Activated CD8-positive, alpha-beta T cell treated with anti-CD3 and anti-CD28 coated beads, Interleukin-2, amount 10 ng/mL, durations not matched to agents 7 days and 5 days (primary cell): Measurements from ENCODE around the gene SCD5. TPM values are rescaled to one million over a fixed set of nuclear protein-coding genes. Genes with fewer than 3 reads are reported as not detected.

Source experiments
- ATAC-seq: fragments of 150-1000 bp; cut with Tn5 transposase; one replicate; pipeline ENCODE4 v1.10.0; 2021; ENCODE audit warnings: moderate library complexity
- CTCF ChIA-PET: fragments of 350-600 bp; sonication (Branson Sonifier 250); formaldehyde crosslinking; loops from one replicate; lab custom pipeline; 2021; ENCODE audit warnings: antibody characterized with exemption; lab: Charles Lee
- POLR2A ChIA-PET: fragments of 350-600 bp; sonication (Branson Sonifier 250); formaldehyde crosslinking; loops from one replicate; lab custom pipeline; 2021; ENCODE audit warnings: antibody characterized with exemption; lab: Charles Lee
- DNase-seq: peaks from one replicate; pipeline ENCODE4 v3.0.0-alpha.2; 2020
- H3K27ac Mint-ChIP-seq: one replicate; pipeline ENCODE4 v1.8.0; 2021; ENCODE audit warnings: mild to moderate bottlenecking, mixed read lengths
- H3K27me3 Mint-ChIP-seq: one replicate; pipeline ENCODE4 v1.8.0; 2021; ENCODE audit warnings: low read depth, mixed read lengths
- H3K36me3 Mint-ChIP-seq: one replicate; pipeline ENCODE4 v1.8.0; 2021; ENCODE audit warnings: low read depth, mixed read lengths
- H3K4me1 Mint-ChIP-seq: one replicate; pipeline ENCODE4 v1.8.0; 2021; ENCODE audit warnings: low read depth, mixed read lengths
- H3K4me3 Mint-ChIP-seq: one replicate; pipeline ENCODE4 v1.8.0; 2021; ENCODE audit warnings: mild to moderate bottlenecking, mixed read lengths
- H3K9me3 Mint-ChIP-seq: one replicate; pipeline ENCODE4 v1.8.0; 2022; ENCODE audit warnings: mixed read lengths; ENCODE audit not compliant: insufficient read depth
- total RNA-seq, 2 experiments: library from RNA; stranded (reverse); gene quantifications; one replicate each; pipeline ENCODE4 v1.2.3, GENCODE V29; 2021

The SCD5 gene
- total RNA-seq, 2 experiments from 2014 or later = 2.9 to 3.1 TPM

DNA sequence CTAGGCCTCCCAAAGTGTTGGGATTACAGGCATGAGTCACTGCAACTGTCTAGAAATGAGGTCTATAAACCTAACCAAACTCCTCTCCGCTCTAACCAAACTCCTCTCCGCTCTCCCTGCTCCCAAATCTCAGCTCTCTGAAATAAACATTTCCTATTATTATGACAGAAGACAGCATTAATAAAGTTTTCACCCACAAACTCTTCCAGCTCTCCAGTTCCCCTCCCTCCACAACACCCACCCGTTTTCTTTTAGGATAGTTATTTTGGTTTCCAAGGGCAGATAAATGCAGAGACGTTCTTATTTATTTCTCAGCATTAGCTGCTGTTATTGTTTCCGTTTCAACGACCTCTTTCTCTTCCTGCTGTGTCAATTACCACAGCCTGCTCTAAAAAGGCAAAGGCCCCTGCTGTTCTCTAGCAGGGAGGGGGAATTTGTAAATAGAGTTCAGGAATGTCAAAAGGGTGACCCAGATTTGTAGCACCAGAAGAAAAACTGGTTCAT is 13.3 kb upstream of the SCD5 start:
- Mint-ChIP-seq H3K36me3 (peaks cover 6% of the 10 kb centered on the region), H3K4me3 (no peak overlapping the region), H3K9me3 (no peaks in the 10 kb centered on the region), H3K27me3 (peaks cover 10% of the 10 kb centered on the region), H3K27ac (no peak overlapping the region), H3K4me1 (peaks cover 5% of the 10 kb centered on the region)
- no peak for DNase-seq
- ChIA-PET CTCF (interaction anchor here (1.4 kb wide), 1 partner anchor 12 kb away, joined by 5 read pairs; no protein-coding TSS in a partner anchor), POLR2A (interaction anchor here (0.6 kb wide), 1 partner anchor 200 kb away, joined by 3 read pairs; no protein-coding TSS in a partner anchor)
- ATAC-seq = no peak

DNA sequence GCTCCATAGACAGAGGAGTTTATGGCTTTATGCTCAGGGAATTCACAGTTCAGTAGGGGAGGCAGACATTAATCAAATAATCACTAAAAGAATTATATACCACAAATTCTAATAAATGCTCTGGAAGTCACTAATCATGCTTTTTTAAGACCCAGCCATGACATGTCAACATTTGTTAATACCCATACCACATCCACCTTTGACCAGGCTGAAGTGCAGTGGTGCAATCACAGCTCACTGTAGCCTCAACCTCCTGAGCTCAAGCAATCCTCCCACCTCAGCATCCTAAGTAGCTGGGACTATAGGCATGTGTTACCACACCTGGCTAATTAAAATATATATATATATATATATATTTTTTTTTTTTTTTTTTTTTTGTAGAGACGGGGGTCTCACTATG is 12.8 kb upstream of the SCD5 start:
- POLR2A ChIA-PET = interaction anchor here (0.6 kb wide), 1 partner anchor 201 kb away, joined by 3 read pairs; no protein-coding TSS in a partner anchor
- H3K36me3 Mint-ChIP-seq = peaks cover 5% of the 10 kb centered on the region
- H3K9me3 Mint-ChIP-seq = no peaks in the 10 kb centered on the region
- CTCF ChIA-PET = interaction anchor here (1.4 kb wide), 1 partner anchor 11 kb away, joined by 5 read pairs; no protein-coding TSS in a partner anchor
- peaks cover 10% of the 10 kb centered on the region for H3K27me3 Mint-ChIP-seq
- ATAC-seq = no peak
- no peak overlapping the region for H3K27ac Mint-ChIP-seq
- H3K4me1 Mint-ChIP-seq = peaks cover 5% of the 10 kb centered on the region
- H3K4me3 Mint-ChIP-seq = no peak overlapping the region
- DNase-seq = no peak

DNA sequence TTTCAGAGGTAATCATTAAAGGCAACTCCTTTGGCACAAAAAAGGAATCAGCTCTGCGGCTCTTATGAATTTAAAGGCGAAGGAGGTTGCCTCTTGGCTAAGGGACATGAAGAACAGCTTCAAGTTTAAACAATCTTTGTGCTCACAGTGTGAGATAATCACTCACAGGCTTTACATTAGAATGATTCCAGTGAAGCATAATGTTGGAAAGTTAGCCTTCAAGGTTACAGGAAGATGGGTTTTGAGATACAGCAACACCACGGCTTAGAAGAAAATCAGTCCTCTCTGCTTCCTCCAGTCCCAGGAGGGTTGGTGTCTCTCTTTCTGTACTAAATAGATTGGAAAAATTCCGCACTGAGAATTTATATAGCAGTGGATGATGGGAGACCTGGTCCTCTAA is 11.6 kb upstream of the SCD5 start:
- DNase-seq (no peak), ATAC-seq (no peak)
- H3K27me3 Mint-ChIP-seq = peaks cover 10% of the 10 kb centered on the region
- no peaks in the 10 kb centered on the region for H3K9me3 Mint-ChIP-seq
- POLR2A ChIA-PET = no interaction called here
- peaks cover 2% of the 10 kb centered on the region for H3K36me3 Mint-ChIP-seq
- H3K27ac Mint-ChIP-seq = no peak overlapping the region
- peaks cover 5% of the 10 kb centered on the region for H3K4me1 Mint-ChIP-seq
- CTCF ChIA-PET = no interaction called here
- H3K4me3 Mint-ChIP-seq = no peak overlapping the region

DNA sequence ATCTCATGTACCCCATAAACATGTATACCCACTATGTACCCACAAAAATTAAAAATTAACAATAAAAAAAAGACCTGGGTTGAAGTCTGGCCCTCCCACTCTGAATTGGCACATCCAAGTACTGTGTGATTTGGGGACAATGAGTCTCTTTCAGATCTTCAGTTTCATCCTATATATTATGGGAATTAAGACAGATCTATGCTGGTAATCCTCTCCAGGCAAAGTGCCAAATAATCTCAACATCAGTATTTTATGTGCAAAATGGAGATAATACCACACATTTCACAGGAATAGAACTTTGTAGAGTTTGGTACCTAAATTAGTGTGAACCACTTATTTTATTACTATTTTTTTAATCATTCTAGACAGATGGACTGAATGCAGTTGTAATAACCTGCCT is 11.0 kb upstream of the SCD5 start:
- CTCF ChIA-PET = no interaction called here
- Mint-ChIP-seq H3K27ac (no peak overlapping the region), H3K36me3 (no peaks in the 10 kb centered on the region), H3K27me3 (peaks cover 10% of the 10 kb centered on the region), H3K4me1 (peaks cover 5% of the 10 kb centered on the region), H3K4me3 (no peak overlapping the region), H3K9me3 (no peaks in the 10 kb centered on the region)
- DNase-seq (no peak), ATAC-seq (no peak)
- POLR2A ChIA-PET = no interaction called here

DNA sequence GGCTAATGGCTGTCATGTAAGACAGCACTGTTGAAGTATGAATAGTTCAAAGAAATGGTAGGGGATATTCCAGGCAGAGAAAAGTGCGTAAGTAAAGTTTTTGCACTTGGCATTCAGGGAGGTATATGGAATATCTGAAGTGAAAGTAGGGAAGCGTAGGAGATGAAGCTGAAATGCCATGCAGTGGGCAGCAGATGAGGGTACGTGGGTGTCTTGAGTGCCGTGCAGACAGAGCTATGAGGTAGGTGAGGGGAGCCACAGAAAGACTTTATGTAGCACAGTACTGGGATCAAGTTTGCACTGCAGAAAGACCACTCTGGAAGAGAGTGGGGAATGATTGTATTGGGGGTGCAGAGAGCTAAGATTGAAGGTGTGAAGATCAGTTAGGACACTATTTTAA is 5.2 kb upstream of the SCD5 start:
- CTCF ChIA-PET = no interaction called here
- POLR2A ChIA-PET = no interaction called here
- Mint-ChIP-seq H3K36me3 (no peaks in the 10 kb centered on the region), H3K4me1 (peaks cover 13% of the 10 kb centered on the region), H3K9me3 (no peaks in the 10 kb centered on the region), H3K4me3 (no peak overlapping the region), H3K27ac (no peak overlapping the region), H3K27me3 (peaks cover 40% of the 10 kb centered on the region)
- ATAC-seq (no peak), DNase-seq (no peak)

DNA sequence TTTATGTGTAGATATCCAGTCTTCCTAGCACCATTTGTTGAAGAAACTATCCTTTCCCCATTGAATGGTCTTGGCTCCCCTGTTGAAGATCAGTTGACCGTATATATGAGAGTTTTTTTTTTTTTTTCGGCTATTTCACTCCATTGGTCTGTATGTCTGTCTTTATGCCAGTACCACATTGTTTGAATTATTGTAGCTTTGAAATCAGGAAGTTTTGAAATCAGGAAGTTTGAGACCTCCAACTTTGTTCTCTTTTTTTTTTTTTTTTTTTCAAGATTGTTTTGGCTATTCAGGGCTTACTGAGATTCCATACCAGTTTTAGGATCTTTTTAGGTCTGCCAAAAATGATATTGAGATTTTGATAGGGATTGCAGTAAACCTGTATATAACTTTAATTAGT is 4.3 kb upstream of the SCD5 start:
- no peak for ATAC-seq
- no peaks in the 10 kb centered on the region for H3K9me3 Mint-ChIP-seq
- H3K4me3 Mint-ChIP-seq = no peak overlapping the region
- CTCF ChIA-PET = no interaction called here
- H3K27ac Mint-ChIP-seq = no peak overlapping the region
- POLR2A ChIA-PET = no interaction called here
- no peak for DNase-seq
- no peaks in the 10 kb centered on the region for H3K36me3 Mint-ChIP-seq
- peaks cover 13% of the 10 kb centered on the region for H3K4me1 Mint-ChIP-seq
- H3K27me3 Mint-ChIP-seq = peaks cover 38% of the 10 kb centered on the region

DNA sequence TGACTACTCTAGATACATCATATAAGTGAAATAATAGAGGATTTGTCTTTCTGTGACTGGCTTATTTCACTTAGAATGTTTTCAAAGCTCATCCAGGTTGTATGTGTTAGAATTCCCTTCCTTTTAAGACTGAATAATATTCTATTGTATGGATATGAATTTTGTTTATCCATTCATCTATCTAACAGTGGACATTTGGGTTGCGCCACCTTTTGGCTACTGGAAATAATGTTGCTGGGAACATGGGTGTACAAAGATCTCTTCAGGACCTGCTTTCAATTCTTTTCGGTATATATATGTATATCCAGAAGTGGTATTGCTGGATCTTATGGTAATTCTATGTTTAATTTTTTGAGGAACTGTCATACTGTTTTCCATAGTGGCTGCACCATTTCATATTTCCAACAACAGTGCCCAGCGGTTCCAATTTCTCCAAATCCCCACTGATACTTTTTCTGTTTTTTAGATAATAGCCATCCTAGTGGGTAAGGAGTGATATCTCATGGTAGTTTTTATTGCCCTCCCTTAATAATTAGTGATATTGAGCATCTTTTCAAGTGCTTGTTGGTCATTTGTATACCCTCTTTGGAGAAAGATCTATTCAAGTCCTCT is 3.4 kb upstream of the SCD5 start:
- ATAC-seq (no peak), DNase-seq (no peak)
- ChIA-PET CTCF (no interaction called here), POLR2A (no interaction called here)
- H3K27me3 Mint-ChIP-seq = peaks cover 40% of the 10 kb centered on the region
- no peaks in the 10 kb centered on the region for H3K9me3 Mint-ChIP-seq
- H3K27ac Mint-ChIP-seq = no peak overlapping the region
- no peak overlapping the region for H3K4me3 Mint-ChIP-seq
- H3K36me3 Mint-ChIP-seq = no peaks in the 10 kb centered on the region
- peaks cover 20% of the 10 kb centered on the region for H3K4me1 Mint-ChIP-seq

DNA sequence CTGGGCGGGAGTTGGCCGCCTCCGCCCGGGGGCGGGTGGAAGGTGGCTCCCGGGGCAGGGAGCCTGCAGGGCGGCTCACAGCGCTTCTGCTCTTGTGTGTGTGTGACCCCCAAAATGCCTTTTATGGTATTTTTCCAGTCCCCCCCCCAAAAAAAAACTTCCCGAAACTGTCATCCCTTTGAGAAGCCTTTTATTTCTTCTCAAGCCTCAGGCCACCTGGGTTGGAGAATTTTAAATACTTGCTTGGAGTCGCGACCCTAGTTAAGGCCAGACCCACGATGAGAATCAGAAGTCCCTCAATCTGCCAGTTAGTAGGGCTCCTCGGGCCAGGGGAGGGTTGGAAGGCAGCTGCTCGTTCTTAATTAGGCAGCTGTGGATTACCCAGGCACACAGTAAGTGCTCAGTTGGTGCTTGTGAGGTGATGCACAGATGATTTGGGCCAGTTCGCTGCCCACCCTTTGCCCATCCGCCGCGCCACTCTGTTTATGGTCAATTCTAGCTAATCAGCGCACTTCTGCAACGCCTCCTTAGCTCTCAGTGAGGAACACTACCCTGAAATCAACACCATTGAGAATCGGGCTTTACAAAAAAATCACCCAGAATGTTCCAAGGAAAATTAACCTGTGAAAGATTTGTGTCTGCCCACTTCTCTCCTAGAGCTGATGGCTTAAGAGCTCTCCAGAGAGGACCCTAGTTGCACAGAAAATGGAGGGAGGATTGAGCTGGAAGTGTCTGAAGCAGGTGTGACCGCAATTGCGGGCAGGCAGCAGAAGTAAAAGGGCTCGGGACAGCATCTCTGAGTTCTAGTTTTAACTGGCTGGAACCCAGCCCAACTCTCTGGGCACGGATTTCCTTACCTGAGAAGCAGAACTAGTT is 648 bp upstream of the SCD5 start:
- H3K4me3 Mint-ChIP-seq = peak overlapping the region; percentile 72
- ATAC-seq = peak; percentile 25
- H3K4me1 Mint-ChIP-seq = peaks cover 20% of the 10 kb centered on the region
- peak; percentile 34 for DNase-seq
- CTCF ChIA-PET = interaction anchor here (0.8 to 1.7 kb wide), 7 partner anchors 10 to 485 kb away, joined by 3 to 5 read pairs (median 3); partner anchors contain the start of gene COQ2
- H3K36me3 Mint-ChIP-seq = no peaks in the 10 kb centered on the region
- POLR2A ChIA-PET = no interaction called here
- H3K27me3 Mint-ChIP-seq = peaks cover 49% of the 10 kb centered on the region
- no peaks in the 10 kb centered on the region for H3K9me3 Mint-ChIP-seq
- H3K27ac Mint-ChIP-seq = no peak overlapping the region

DNA sequence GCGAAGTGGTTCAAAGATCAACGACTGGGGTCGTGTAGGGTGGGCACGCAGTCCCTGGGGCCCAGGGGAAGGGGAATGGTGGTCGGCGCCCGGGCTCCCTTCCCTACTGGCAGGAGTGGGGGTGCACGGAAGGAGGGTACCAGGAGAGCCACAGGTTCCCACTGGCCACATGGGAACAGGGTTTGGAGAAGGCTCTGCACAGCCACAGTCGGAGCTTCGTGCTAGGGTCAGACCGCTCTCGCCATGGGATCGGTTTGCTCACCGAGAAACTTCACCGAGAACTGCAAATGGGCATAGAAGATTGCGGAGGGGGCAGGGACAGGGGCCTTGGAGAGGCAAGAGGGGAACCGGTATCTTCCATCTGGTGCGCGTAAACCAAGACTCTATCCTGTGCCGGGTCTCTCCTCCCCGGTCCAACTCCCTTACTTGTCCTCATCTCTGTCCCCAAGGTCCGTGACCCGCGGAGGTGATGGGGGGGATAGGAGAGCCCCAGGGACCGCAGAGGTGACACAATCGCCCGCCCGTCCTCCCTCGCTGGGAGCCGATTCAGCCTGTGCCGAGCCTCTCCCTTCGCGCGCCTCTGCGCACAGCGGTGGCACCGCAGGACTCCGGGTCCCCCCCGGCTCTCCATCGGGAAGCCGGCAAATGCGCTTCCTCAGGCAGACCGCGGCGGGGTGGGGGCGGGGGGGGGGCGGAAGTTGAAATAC is 1.0 kb downstream of the SCD5 start:
- CTCF ChIA-PET = interaction anchor here (1.2 to 1.3 kb wide), 2 partner anchors 9 to 57 kb away, joined by 3 to 5 read pairs; no protein-coding TSS in a partner anchor
- no peak for DNase-seq
- ATAC-seq = no peak
- Mint-ChIP-seq H3K4me3 (peak overlapping the region; percentile 66), H3K9me3 (no peaks in the 10 kb centered on the region), H3K27ac (no peak overlapping the region), H3K27me3 (peaks cover 53% of the 10 kb centered on the region), H3K4me1 (peaks cover 20% of the 10 kb centered on the region), H3K36me3 (no peaks in the 10 kb centered on the region)
- POLR2A ChIA-PET = interaction anchor here (0.6 kb wide), 1 partner anchor 478 kb away, joined by 4 read pairs; no protein-coding TSS in a partner anchor

DNA sequence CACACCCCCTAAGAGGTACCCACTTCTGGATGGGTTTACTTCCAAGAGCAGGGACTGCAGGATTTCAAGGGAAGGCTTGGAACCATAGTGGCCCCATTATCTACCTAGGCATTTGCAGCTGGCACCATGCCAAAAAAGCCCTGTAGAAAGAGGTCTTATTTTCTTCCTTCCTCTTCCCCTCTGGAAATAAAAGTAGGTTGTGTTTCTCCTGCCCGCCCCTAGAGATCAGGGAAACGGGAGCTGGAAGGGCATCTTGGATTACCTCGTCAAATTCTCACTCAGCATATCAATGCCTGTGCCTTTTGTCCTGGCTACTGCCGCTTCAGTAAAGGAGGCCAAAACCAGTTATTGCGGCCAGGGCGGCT is 1.6 kb downstream of the SCD5 start:
- Mint-ChIP-seq H3K27me3 (peaks cover 50% of the 10 kb centered on the region), H3K27ac (no peak overlapping the region), H3K4me1 (peaks cover 20% of the 10 kb centered on the region), H3K4me3 (peak overlapping the region; percentile 66), H3K9me3 (no peaks in the 10 kb centered on the region), H3K36me3 (no peaks in the 10 kb centered on the region)
- ATAC-seq (no peak), DNase-seq (no peak)
- ChIA-PET POLR2A (no interaction called here), CTCF (interaction anchor here (1.3 kb wide), 1 partner anchor 57 kb away, joined by 3 read pairs; no protein-coding TSS in a partner anchor)

DNA sequence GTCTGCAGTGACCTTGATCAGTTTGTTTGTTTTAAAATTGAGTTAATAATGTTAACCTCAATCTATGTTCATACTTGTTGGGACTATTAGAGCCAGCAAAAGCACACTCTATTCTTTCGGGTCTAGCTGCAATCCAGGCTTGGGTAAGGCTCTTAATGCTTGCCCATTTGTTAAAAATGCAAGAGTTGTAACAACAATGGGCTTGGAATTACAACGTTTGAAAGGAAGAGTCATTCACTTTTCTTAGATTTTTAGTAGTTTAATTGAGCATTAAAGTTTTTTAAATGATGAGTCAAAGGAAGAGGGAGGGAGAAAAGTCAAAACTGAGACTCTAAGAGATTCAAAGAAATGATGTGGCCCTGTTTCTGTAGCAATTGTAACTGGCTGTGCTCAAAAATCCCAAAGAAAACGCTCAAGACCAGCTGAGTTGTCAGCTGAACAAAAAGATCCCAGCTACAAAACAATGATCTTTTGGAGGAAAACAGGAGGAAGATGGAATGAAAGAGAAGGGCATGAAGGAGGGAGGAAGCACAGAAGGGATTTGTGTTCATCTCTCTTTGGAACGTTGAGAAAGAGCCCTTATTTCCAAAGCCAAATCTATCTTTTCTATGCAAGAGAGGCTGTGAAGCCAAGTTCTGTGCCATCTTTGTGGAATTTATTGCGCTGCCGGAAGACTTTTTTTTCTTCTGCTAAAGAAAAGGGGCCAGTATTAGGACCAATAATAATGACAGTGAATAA is 5.5 kb downstream of the SCD5 start:
- DNase-seq = no peak
- ATAC-seq = no peak
- Mint-ChIP-seq H3K36me3 (no peaks in the 10 kb centered on the region), H3K4me1 (peaks cover 7% of the 10 kb centered on the region), H3K9me3 (no peaks in the 10 kb centered on the region), H3K27ac (no peak overlapping the region), H3K4me3 (no peak overlapping the region), H3K27me3 (peaks cover 24% of the 10 kb centered on the region)
- ChIA-PET CTCF (no interaction called here), POLR2A (no interaction called here)
